ENCODE measurements around the gene ANKRD60. TPM values are rescaled to one million over a fixed set of nuclear protein-coding genes. Genes with fewer than 3 reads are reported as not detected.

The ANKRD60 gene
- total and polyA plus RNA-seq, 2 experiments from 2014 or later: not detected

GRCh38 chr20:58242824-58243223 is 14.4 kb upstream of the ANKRD60 start:
- no peak overlapping the region for H3K27ac ChIP-seq
- TF ChIP-seq EZH2phosphoT487 (IDR thresholded peaks at IDR 0.05; ENCODE audit: insufficient read depth, low read depth) (no peak), EZH2 (IDR thresholded peaks at IDR 0.05; ENCODE audit: insufficient read depth, poor library complexity, severe bottlenecking) (no peak)
- peaks cover 7% of the 10 kb centered on the region for H3K4me1 ChIP-seq (ENCODE audit: insufficient read depth)
- no peaks in the 10 kb centered on the region for H3K79me2 ChIP-seq (ENCODE audit: insufficient read depth)
- in situ Hi-C loops (cut with MboI): loop anchor here (10.0 to 25.0 kb wide), 3 partner anchors 412 to 769 kb away; partner anchors contain the start of genes CTSZ, STX16 and TUBB1
- WGBS, 2 experiments (ENCODE audit: low coverage in 1 of 2, low lambda C conversion rate in 2 of 2, missing lambda C conversion rate in 2 of 2): 99% methylated on average over 5 of the region's 5 CpGs
- H3K9me3 ChIP-seq (ENCODE audit: low read depth): no peaks in the 10 kb centered on the region
- H3K4me2 ChIP-seq (ENCODE audit: unreplicated experiment): no peak overlapping the region
- H3K9ac ChIP-seq: no peak overlapping the region
- H3K27me3 ChIP-seq (replicated peaks; ENCODE audit: insufficient read depth): 0 out of 2 replicates have a peak, but pooled peaks cover 4% of the 10 kb centered on the region
- H2AFZ ChIP-seq: no peak overlapping the region
- no peaks in the 10 kb centered on the region for H4K20me1 ChIP-seq (ENCODE audit: insufficient read depth)
- peaks cover 31% of the 10 kb centered on the region; the same call in 1 of the 2 replicates for H3K36me3 ChIP-seq (ENCODE audit: low read depth)
- H3K9me2 ChIP-seq (ENCODE audit: insufficient read depth): no peaks in the 10 kb centered on the region
- H3F3A ChIP-seq (ENCODE audit: insufficient read depth): peaks cover 17% of the 10 kb centered on the region
- H3K4me3 ChIP-seq: no peak overlapping the region
- DNase-seq: no peak

GRCh38 chr20:58241766-58242465 is 13.5 kb upstream of the ANKRD60 start:
- Histone ChIP-seq H3K9ac (no peak overlapping the region), H3K79me2 (ENCODE audit: insufficient read depth) (no peaks in the 10 kb centered on the region), H3K4me1 (ENCODE audit: insufficient read depth) (peaks cover 14% of the 10 kb centered on the region), H3K27ac (no peak overlapping the region), H3K27me3 (replicated peaks; ENCODE audit: insufficient read depth) (0 out of 2 replicates have a peak, but pooled peaks cover 4% of the 10 kb centered on the region), H2AFZ (no peak overlapping the region), H4K20me1 (ENCODE audit: insufficient read depth) (no peaks in the 10 kb centered on the region), H3K9me3 (ENCODE audit: low read depth) (no peaks in the 10 kb centered on the region), H3K36me3 (ENCODE audit: low read depth) (peaks cover 28% of the 10 kb centered on the region; the same call in 1 of the 2 replicates), H3K4me3 (no peak overlapping the region), H3K4me2 (ENCODE audit: unreplicated experiment) (no peak overlapping the region), H3K9me2 (ENCODE audit: insufficient read depth) (no peaks in the 10 kb centered on the region), H3F3A (ENCODE audit: insufficient read depth) (peaks cover 24% of the 10 kb centered on the region)
- 96% methylated on average over 6 of the region's 6 CpGs for WGBS, 2 experiments (ENCODE audit: low coverage in 1 of 2, low lambda C conversion rate in 2 of 2, missing lambda C conversion rate in 2 of 2)
- no peak for DNase-seq
- TF ChIP-seq EZH2 (IDR thresholded peaks at IDR 0.05; ENCODE audit: insufficient read depth, poor library complexity, severe bottlenecking) (no peak), EZH2phosphoT487 (IDR thresholded peaks at IDR 0.05; ENCODE audit: insufficient read depth, low read depth) (no peak)
- in situ Hi-C loops (cut with MboI): loop anchor here (10.0 to 25.0 kb wide), 3 partner anchors 413 to 770 kb away; partner anchors contain the start of genes CTSZ, STX16 and TUBB1

DNA sequence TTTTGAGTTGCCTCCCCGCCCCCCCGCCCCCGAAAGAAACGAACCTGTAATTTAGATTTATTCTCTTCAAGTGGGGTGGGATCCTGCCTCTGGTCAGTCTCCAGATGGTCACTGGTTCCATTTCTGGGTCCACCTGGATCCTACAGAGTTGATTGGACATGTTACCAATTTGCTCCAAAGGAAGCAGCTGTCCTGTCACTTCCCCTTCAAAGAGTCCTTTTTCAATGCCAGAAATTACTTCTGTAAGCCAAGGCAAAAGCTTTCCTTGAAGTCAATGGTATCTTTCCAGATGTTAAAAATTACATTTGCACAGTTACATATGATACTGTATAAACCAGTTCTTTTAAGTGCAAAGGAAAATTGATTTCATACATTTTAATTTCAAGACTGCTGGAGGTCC is 12.0 kb upstream of the ANKRD60 start:
- in situ Hi-C loops (cut with MboI): loop anchor here (10.0 to 25.0 kb wide), 3 partner anchors 414 to 772 kb away; partner anchors contain the start of genes CTSZ, STX16 and TUBB1

GRCh38 chr20:58239216-58239615 is 10.8 kb upstream of the ANKRD60 start:
- Histone ChIP-seq H3K36me3 (ENCODE audit: low read depth) (peaks cover 22% of the 10 kb centered on the region; the same call in 1 of the 2 replicates), H3K79me2 (ENCODE audit: insufficient read depth) (no peaks in the 10 kb centered on the region), H2AFZ (no peak overlapping the region), H3K4me1 (ENCODE audit: insufficient read depth) (peaks cover 14% of the 10 kb centered on the region), H3K4me3 (no peak overlapping the region), H3K27me3 (replicated peaks; ENCODE audit: insufficient read depth) (0 out of 2 replicates have a peak, but pooled peaks cover 4% of the 10 kb centered on the region), H3K9me3 (ENCODE audit: low read depth) (no peaks in the 10 kb centered on the region), H3K9ac (no peak overlapping the region), H3F3A (ENCODE audit: insufficient read depth) (peaks cover 24% of the 10 kb centered on the region), H3K27ac (no peak overlapping the region), H3K9me2 (ENCODE audit: insufficient read depth) (no peaks in the 10 kb centered on the region), H3K4me2 (ENCODE audit: unreplicated experiment) (no peak overlapping the region), H4K20me1 (ENCODE audit: insufficient read depth) (no peaks in the 10 kb centered on the region)
- 94 to 97% methylated on average over 7 of the region's 7 CpGs for WGBS, 2 experiments (ENCODE audit: low coverage in 1 of 2, low lambda C conversion rate in 2 of 2, missing lambda C conversion rate in 2 of 2)
- in situ Hi-C loops (cut with MboI): loop anchor here (25.0 kb wide), 2 partner anchors 598 to 773 kb away; partner anchors contain the start of genes CTSZ and TUBB1
- DNase-seq: no peak
- TF ChIP-seq EZH2phosphoT487 (IDR thresholded peaks at IDR 0.05; ENCODE audit: insufficient read depth, low read depth) (no peak), EZH2 (IDR thresholded peaks at IDR 0.05; ENCODE audit: insufficient read depth, poor library complexity, severe bottlenecking) (no peak)

More for the DNA sequence above, 12.0 kb upstream of the ANKRD60 start:
- TF ChIP-seq EZH2phosphoT487 (IDR thresholded peaks at IDR 0.05; ENCODE audit: insufficient read depth, low read depth): no peak
- no peak for TF ChIP-seq EZH2 (IDR thresholded peaks at IDR 0.05; ENCODE audit: insufficient read depth, poor library complexity, severe bottlenecking)
- no peaks in the 10 kb centered on the region for H3K9me2 ChIP-seq (ENCODE audit: insufficient read depth)
- no peaks in the 10 kb centered on the region for H3K9me3 ChIP-seq (ENCODE audit: low read depth)
- H3K4me2 ChIP-seq (ENCODE audit: unreplicated experiment): no peak overlapping the region
- H3K36me3 ChIP-seq (ENCODE audit: low read depth): peaks cover 22% of the 10 kb centered on the region; the same call in 1 of the 2 replicates
- no peak overlapping the region for H3K4me3 ChIP-seq
- no peaks in the 10 kb centered on the region for H4K20me1 ChIP-seq (ENCODE audit: insufficient read depth)
- peaks cover 14% of the 10 kb centered on the region for H3K4me1 ChIP-seq (ENCODE audit: insufficient read depth)
- no peak overlapping the region for H3K9ac ChIP-seq
- H3K27me3 ChIP-seq (replicated peaks; ENCODE audit: insufficient read depth): 0 out of 2 replicates have a peak, but pooled peaks cover 4% of the 10 kb centered on the region
- no peaks in the 10 kb centered on the region for H3K79me2 ChIP-seq (ENCODE audit: insufficient read depth)
- DNase-seq: no peak
- H3K27ac ChIP-seq: no peak overlapping the region
- peaks cover 24% of the 10 kb centered on the region for H3F3A ChIP-seq (ENCODE audit: insufficient read depth)
- WGBS, 2 experiments (ENCODE audit: low coverage in 1 of 2, low lambda C conversion rate in 2 of 2, missing lambda C conversion rate in 2 of 2): 86 to 97% methylated on average over 4 of the region's 4 CpGs
- H2AFZ ChIP-seq: no peak overlapping the region
